GM20431 (cell line): ENCODE results near the gene NDC1.

Experiments
- in situ Hi-C: fragments of 300-500 bp; cut with MseI, MboI; formaldehyde crosslinking; loops from one replicate; pipeline ENCODE4 v1.15.0; 2020; ENCODE audit warnings: low sequenced_read_pairs; ENCODE audit not compliant: unreplicated experiment

The NDC1 gene

DNA sequence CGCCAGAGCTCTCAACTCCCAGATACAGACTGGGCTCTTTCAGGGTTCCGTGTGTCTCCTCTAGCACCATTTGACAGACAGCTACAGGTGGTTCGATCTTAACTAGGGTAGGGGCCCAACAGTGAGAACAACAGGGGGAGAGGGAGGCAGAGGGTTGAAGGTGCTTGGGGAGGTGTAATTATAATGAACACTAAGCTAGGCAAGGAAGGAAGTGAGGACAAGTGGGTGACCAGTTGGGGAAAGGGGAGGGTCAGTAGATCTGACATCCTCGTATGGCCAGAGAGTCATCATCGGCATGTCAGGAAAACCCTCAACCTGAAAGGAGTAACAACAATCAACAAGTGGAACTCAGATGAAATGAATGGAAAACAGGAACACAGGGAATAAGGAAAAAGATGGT is 121.9 kb downstream of the NDC1 start:
- in situ Hi-C loops = no loop called here

DNA sequence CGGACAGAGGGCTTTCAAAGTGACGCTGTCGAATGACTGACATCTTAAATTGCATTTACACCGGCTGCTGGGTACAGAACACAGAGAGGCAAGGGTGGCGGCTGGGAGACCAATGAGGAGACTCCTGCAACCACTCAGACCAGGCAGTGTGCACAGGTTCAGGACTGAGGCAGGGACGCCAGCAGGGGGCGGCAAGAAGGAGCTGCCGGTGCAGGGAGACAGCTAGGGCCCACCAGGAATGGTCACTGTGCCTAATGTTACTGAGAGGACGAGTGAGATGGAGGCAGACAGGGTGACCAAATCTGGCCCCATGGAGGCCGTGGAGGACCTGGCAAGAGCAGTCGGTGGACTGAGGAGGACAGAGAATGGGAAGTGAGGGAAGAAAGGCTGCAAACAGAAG is 122.6 kb downstream of the NDC1 start:
- in situ Hi-C loops = no loop called here
